ES-I3 (cell line): Measurements from ENCODE around the gene FRMD4B.

Experiments
- H3K36me3 ChIP-seq: 2 replicates; pipeline ENCODE4 v1.6.1; 2013; ENCODE audit warnings: mild to moderate bottlenecking, low read length, control low read depth, moderate library complexity; ENCODE audit not compliant: insufficient read depth
- H3K4me1 ChIP-seq: 2 replicates; pipeline ENCODE4 v1.6.1; 2013; ENCODE audit warnings: mild to moderate bottlenecking, control low read depth, low read length; ENCODE audit not compliant: insufficient read depth
- H3K9ac ChIP-seq: 2 replicates; pipeline ENCODE4 v1.6.1; 2013; ENCODE audit warnings: low read depth, mild to moderate bottlenecking, low read length, moderate library complexity
- H3K9me3 ChIP-seq: 2 replicates; pipeline ENCODE4 v1.6.1; 2013; ENCODE audit warnings: mild to moderate bottlenecking, low read length, moderate library complexity; ENCODE audit not compliant: control insufficient read depth, insufficient read depth

The FRMD4B gene

GRCh38 chr3:69181592-69182211 is 204.2 kb downstream of the FRMD4B start:
- Histone ChIP-seq H3K36me3 (no peaks in the 10 kb centered on the region), H3K9ac (no peak overlapping the region), H3K4me1 (peaks cover 15% of the 10 kb centered on the region), H3K9me3 (no peaks in the 10 kb centered on the region)

DNA sequence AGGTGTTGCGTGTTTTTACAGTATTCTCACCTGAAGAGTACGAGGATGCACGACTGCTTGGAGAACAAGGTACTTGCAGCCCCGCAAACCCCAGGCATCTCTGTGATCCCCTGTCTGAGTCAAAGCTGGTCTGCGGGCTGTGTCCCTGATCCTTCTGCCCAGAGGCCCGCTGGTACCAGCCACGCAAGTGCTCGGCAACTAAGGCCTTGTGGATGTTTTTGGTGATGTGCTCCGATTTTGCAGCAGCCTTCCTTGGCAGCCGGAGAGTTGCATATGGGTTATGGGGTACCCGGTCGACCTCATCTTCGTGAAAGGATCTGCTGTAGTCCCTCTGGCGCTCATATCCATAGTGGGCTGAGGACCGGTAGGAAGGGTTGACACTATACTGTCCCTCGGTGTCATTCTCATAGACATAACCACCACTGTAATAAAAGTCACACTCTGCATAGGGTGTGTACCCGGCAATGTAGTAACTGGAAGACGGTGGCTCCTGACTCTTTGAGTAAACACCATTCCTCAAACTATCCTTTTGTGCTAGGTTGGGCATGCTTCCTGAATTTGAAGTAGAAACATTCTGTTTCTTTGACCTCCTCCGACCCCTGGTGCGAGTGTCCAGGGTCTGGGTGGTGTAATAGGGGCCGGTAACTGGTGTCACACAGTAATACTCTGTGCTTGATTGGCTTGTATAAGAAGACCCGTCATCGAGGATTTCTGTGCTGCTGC is 204.9 kb downstream of the FRMD4B start:
- Histone ChIP-seq H3K4me1 (peaks cover 15% of the 10 kb centered on the region), H3K9me3 (no peaks in the 10 kb centered on the region), H3K9ac (no peak overlapping the region), H3K36me3 (no peaks in the 10 kb centered on the region; the same call in 1 of the 2 replicates)

- H3K9ac ChIP-seq: no peak overlapping the region
- peaks cover 15% of the 10 kb centered on the region for H3K4me1 ChIP-seq
- H3K36me3 ChIP-seq: no peaks in the 10 kb centered on the region; the same call in 1 of the 2 replicates
- H3K9me3 ChIP-seq: no peaks in the 10 kb centered on the region
These were observed 206.0 kb downstream of the FRMD4B start for GRCh38 chr3:69179740-69180372.

GRCh38 chr3:69178838-69179739 is 206.8 kb downstream of the FRMD4B start:
- Histone ChIP-seq H3K4me1 (peaks cover 15% of the 10 kb centered on the region), H3K9me3 (no peaks in the 10 kb centered on the region), H3K9ac (no peak overlapping the region), H3K36me3 (no peaks in the 10 kb centered on the region; the same call in 1 of the 2 replicates)

GRCh38 chr3:69178082-69178481 is 207.8 kb downstream of the FRMD4B start:
- H3K9ac ChIP-seq: no peak overlapping the region
- H3K36me3 ChIP-seq: no peaks in the 10 kb centered on the region; the same call in 1 of the 2 replicates
- no peaks in the 10 kb centered on the region for H3K9me3 ChIP-seq
- peaks cover 15% of the 10 kb centered on the region for H3K4me1 ChIP-seq

GRCh38 chr3:69174871-69175737 is 210.8 kb downstream of the FRMD4B start:
- Histone ChIP-seq H3K36me3 (no peaks in the 10 kb centered on the region; the same call in 1 of the 2 replicates), H3K9me3 (no peaks in the 10 kb centered on the region), H3K4me1 (peaks cover 3% of the 10 kb centered on the region; the same call in 1 of the 2 replicates), H3K9ac (no peak overlapping the region)

GRCh38 chr3:69174445-69174844 is 211.4 kb downstream of the FRMD4B start:
- H3K9ac ChIP-seq: no peak overlapping the region
- no peaks in the 10 kb centered on the region for H3K9me3 ChIP-seq

DNA sequence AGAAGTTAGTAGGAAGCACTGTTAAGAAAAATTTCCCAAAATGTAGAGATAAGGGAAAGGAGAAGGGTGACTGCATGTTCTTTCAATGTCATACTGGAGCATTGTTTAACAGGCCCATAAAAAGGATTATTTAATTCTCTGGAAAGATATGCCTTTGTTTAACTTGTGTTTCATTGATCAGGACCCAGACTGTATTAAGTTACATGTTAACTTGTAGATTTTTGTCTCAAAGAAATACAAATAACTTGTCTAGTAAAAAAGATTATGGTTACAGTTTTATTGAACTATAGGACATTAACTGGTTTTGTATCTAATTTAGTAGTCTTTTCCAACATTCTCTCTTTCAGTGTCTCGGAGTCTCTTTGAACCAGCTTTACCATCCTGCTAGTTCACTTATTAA is 213.8 kb downstream of the FRMD4B start:
- Histone ChIP-seq H3K9me3 (no peaks in the 10 kb centered on the region), H3K4me1 (peaks cover 3% of the 10 kb centered on the region; the same call in 1 of the 2 replicates), H3K9ac (no peak overlapping the region), H3K36me3 (no peaks in the 10 kb centered on the region; the same call in 1 of the 2 replicates)

More at GRCh38 chr3:69174445-69174844, 211.4 kb downstream of the FRMD4B start:
- Histone ChIP-seq H3K36me3 (no peaks in the 10 kb centered on the region; the same call in 1 of the 2 replicates), H3K4me1 (peaks cover 3% of the 10 kb centered on the region; the same call in 1 of the 2 replicates)

DNA sequence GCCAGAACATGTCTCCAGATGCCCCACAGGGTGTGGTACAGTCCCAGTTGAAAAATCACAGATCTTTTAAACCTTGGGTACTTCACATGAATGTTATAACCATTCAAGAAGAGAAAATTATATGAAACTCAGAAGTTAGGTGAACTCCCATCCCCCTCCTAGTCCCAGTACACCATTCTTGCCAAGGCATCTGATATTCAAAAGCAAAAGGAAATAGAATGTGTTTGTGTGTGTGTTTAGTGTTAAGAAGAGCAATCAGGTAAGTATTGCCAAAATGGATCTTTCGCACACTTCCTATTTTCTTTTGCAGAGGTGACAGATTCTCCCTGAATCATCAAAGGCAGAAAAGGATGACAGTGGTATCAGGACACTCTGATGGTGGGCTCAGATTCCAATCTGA is 219.4 kb downstream of the FRMD4B start:
- Histone ChIP-seq H3K36me3 (no peaks in the 10 kb centered on the region), H3K4me1 (peaks cover 3% of the 10 kb centered on the region; the same call in 1 of the 2 replicates), H3K9me3 (no peaks in the 10 kb centered on the region), H3K9ac (no peak overlapping the region)

GRCh38 chr3:69165744-69166143 is 220.1 kb downstream of the FRMD4B start:
- Histone ChIP-seq H3K4me1 (peaks cover 3% of the 10 kb centered on the region; the same call in 1 of the 2 replicates), H3K9me3 (no peaks in the 10 kb centered on the region), H3K36me3 (no peaks in the 10 kb centered on the region), H3K9ac (no peak overlapping the region)

DNA sequence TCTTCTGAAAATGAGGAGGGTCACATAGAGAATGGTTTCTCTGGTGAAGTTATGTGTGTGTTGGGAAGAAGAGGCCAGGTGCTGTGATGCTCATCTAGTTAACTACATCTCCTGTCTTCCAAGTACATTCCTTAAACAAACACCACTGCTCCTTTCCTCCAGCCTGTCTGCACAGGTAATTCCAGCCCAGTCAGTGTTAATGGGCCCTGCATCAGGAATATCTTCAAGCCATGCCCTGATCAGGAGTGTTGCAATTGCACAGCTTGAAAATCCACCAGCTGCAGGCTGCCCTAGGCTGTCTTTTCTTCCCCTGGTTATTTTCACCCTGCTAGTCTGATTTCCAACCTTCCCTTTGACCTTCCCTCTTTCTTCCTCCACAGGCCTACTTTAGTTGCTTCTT is 221.6 kb downstream of the FRMD4B start:
- no peaks in the 10 kb centered on the region for H3K9me3 ChIP-seq
- no peaks in the 10 kb centered on the region for H3K4me1 ChIP-seq
- no peak overlapping the region for H3K9ac ChIP-seq
- H3K36me3 ChIP-seq: no peaks in the 10 kb centered on the region

DNA sequence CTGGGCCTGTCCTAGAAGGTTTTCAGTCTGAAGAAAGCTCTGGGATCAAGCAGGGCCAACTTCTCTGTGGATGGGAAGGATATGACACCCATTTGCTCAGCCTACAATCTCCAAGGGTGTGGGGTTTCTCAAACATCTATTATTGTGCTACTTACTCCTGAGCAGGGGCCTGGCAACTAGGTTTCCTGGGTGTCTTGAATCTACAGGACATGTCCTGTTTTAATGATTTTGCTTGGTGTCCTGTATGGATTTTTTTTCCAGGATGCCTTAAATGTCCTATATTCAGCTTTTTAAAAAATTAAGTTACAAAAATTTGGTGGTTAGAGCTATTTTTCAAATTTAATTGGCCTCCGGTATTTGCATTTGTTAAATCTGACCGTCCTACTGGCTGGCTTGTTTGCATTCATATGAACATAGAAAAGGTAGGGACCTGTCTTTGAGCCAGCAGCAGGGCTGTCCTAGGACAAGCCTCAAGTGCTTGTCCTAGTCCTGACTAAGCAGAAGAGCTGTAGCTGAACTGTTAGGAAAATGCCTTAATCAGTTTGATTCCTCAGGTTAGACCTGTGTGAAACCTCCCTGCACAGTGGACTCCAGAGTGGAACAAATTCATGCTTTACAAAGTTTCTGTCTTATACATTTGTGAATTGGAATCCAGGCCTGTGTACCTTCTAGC is 223.4 kb downstream of the FRMD4B start:
- H3K9ac ChIP-seq: no peak overlapping the region

More for the DNA sequence above, 223.4 kb downstream of the FRMD4B start:
- Histone ChIP-seq H3K36me3 (no peaks in the 10 kb centered on the region), H3K4me1 (no peaks in the 10 kb centered on the region), H3K9me3 (no peaks in the 10 kb centered on the region)
